Activated CD4-positive, CD25-positive, alpha-beta regulatory T cell treated with anti-CD3 and anti-CD28 coated beads, Interleukin-2, amount 50 U/mL, for 24 hours (primary cell): ENCODE data around the gene HSPB6.

Experiments used
- ATAC-seq, 2 donors: fragments of 150-1000 bp; cut with Tn5 transposase; one replicate each; pipeline ENCODE4 v1.10.0; 2021; ENCODE audit warnings: mild to moderate bottlenecking in 1 of 2, moderate library complexity in 1 of 2

The HSPB6 gene

DNA sequence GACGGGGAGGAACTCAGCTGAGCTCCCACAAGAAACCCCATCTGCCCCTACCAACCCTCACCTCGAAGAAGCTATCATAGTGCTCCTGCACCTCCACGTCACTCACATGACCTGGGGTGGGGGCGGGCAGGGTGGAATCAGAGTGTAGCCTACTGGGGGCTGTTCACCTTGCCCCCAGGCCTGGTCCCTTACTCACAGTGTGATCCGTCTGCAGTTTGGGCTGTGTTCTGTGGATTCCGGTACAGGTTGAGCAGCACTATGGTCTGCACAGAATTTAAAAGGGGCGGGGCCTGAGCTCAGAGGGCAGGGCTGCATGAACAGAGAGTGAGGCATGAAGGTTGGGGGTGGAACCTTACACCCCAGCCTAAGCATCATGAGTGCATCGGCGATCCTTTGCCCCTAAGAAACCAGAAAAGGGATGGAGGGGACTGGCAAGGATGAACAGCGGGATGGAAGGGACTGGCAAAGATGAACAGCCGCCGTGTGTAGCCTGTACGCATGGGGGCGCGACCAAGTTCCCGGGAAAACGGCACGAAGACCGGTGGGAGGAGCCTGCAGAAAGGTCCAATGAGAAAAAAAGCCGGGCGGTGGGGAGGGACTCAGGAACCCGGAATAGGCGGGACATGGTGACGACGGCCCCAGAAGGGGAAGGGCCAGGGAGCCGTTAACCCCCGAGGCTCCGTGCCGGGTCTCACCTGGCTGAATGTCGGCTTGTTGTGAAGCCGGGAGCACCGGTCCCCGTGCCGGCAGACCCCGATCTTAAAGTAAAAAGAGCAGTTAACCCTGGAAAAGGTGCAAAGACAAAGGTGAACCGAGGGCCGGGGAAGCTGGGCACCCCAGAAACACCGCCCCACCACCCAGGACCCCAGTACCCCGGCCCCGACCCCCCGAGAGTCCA, 12.2 kb downstream of the HSPB6 start:
- peak; percentile 55 to 60 for ATAC-seq

DNA sequence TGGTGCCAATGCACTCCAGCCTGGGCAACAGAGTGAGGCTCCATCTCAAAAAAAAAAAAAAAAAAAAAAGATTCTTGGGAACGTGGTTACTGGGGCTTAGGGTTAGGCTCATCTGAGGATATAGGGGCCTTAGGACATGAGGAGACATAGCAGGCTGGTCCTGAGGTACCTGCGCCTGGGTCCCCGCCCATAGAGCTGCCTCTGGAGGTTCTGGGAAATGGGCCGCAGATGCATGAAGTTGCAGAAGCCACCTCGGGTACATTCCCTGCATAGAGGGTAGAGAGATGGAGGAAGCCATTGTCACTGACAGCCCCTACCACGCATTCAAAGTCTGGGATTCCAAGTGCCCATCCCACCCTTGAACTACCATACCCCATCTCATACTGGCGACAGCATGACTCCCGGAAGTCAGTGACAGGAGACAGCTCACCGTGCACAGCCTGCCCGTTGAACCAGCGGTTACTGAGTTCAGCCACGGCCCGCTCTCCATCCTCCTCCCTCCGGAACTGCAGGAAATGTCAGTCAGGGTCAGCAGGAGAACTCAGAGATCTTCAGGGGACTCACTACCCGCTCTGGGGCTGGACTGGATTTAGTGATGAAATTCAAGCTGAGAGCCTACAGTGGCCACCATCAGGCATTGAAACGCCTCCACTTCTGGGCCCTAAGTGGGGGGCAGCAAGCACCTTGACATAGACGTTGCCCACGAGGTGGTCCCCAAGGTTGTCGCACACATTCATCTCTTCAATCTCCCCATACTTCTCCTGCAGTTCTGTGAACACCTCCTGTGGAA, 13.0 kb downstream of the HSPB6 start:
- no peak for ATAC-seq

DNA sequence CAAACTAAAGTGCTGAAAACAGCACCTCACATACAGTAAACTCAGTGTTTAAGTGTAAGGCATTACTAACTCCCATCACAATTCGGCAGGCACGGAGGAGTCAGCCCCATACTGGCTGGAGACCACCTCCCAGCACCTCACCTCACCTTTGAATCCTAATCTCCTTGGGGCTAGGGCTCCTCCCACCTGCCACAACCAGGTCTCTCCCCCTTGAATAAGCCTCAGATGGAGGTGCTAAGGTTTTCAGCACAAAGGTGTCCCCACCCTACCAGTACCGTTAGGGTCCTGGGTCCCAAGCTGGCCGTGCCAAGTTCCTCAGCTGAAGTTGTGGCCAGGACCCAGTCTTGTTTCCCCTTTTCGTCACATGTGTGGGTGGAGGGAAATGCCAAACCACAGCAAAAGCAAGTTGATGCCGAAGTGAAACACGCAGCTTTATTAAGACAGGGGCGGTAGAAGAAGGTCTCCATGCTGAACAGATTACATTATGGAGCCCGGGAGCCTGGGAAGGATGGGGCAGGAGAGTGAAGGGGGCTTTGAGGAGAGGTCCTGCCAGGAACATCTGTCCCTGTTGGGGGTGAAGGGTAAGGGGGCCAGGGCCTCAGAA, 14.6 kb downstream of the HSPB6 start, which contains the start of gene IGFLR1:
TSS of gene IGFLR1 (minus strand) at position 332 of the 604 bp plus-strand sequence. CDS start 1,272 bp downstream, outside the sequence.
- peak in 1 of 2 donors; percentile 4 for ATAC-seq

DNA sequence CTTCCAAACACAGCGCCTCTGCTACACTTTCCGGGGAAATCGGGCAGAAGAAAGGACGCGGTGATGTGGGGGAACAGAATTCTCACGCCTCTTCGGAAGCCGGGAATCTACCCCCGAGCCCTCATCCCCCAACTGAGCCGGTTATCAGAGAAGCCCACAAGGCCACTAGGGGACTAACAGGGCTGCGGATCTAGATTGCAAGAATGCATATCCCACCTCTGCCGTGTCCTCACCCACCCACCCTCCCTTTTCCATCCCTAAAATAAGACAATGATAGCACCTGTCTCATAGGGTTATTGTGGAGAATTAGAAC, 15.7 kb downstream of the HSPB6 start:
- no peak for ATAC-seq

DNA sequence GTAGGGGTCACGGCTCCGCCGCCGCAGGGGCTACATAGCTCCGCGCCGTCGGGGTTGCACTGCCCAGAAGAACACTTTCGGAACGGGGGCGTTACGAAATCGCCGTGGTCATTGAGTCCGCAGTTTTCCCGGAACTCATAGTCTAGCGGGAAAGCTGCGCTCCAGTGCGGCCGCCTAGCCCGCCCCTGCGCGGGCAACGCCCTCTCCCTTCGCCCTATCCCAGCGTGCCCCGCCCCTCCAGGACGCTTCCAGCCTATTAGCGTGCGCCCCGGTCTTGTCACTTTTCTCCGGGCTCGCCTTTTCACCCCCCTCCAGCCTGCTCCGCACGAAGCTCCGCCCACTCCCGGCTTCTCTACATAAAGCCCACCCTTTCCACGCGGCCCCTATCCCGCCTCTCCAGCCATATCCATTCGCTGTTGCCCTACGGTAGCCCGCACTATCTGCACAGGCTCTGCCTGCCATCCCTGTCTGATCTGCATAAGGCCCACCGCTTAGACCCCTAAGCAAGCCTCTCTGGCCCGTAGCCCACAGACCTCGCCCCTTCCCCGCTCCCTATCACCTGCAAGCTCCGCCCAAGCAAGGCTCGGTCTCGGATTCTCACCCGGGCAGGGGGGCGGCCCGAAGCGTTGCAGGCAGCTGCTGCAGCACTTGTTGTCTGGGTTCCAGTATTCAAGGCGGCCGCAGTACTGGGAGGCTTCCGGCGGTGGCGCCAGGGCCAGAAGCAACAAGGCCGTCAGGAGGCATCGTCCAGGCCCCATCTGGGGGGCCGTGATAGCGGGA, 16.2 kb downstream of the HSPB6 start:
- peak; percentile 67 to 68 for ATAC-seq

DNA sequence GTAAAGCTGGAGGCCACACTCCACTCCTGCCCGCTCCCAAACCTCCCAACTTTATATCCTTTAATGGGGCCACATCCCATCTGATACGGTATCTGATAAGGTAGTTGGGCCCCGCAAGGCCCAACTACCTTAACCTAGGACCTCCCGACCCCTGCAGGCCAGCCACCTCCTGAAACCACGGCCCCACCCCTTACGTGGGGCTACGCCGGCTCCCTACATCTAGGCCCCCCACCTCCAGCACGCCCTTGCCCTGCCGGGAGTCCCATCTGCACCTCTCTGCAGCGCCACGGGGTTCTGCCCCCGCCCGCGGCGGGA, 16.8 kb downstream of the HSPB6 start:
- peak; percentile 2 to 8 for ATAC-seq

DNA sequence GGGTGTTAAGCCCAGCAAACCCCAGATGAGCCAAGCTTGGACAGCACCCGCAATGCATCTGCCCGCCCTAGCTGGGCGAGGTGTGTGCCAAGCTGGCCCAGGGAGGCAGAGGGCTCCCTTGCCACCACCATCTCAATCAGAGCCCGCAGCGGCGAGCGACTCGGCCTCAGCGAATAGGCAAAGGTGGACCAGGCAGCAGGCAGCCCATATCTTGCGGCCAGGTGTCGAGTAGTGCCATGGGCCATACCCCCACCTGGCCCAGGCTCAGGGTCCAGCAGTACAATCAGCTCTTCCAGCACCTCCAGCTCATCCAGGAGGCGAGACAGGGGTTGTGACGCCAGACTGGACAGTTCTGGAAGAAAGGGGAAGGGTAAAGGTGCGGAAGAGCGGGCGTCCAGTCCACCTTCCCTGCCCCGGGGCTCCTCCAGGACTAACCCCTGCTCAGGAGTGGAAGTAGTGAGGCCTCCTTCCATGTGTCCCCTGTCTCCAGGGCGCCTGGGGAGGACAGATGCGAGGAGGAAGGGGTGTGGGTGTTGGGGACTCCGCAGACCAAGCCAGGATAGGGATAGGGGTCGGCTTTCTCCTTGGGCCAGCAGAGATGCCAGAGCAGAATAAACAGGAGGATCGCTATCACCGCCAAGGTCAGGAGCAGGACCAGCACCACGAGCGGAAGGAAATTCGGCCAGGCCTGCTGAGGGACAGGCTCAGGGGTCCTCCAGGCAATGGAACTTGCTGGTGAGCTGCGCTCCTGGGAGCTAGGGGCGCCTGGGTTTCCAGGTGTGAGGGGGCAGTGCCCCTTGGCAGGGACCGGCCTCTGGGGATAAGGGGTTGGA, 17.3 kb downstream of the HSPB6 start:
- no peak for ATAC-seq

DNA sequence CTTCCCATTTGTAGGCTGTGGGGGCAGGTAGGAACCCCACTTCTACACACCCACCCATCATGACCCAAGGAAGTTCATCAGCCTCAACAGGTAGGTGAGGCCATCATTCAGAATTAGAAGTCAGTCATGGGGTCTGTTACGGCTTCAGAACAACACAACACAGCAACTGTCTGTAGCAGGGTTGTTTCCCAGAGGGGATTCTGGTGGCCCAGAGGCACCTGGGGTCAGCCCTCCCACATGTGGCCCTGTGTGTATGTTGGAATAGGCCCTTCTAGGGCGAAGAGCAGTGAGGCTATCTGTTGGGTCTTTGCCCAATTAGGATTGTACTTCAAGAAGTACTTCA, 18.0 kb downstream of the HSPB6 start:
- no peak for ATAC-seq

DNA sequence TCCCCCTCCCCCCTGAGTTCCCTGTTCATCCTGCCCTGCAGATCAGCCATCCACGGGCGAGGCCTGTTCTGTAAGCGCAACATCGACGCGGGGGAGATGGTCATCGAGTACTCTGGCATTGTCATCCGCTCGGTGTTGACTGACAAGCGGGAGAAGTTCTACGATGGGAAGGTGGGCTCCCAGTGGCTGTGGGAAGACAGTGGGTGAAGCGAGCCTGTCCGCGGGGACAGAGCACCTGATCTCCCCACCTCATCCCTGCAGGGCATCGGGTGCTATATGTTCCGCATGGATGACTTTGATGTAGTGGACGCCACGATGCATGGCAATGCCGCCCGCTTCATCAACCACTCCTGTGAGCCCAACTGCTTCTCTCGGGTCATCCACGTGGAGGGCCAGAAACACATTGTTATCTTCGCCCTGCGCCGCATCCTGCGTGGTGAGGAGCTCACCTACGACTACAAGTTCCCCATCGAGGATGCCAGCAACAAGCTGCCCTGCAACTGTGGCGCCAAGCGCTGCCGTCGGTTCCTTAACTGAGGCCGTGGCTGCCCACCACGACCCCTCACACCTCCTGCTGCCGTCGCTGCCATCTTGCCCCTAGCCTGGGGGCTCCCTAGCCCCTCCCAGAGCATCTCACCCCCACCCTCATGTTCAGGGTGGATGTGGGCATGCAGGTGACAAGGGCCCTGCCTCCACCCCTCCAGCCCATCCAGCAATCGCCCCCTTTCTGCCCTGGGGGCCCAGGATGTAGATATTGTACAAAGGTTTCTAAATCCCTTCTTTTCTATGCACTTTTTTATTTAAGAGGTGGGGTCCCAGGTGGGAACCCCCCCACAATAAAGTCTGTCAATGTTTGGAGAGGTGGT, 18.6 kb downstream of the HSPB6 start:
- no peak for ATAC-seq

DNA sequence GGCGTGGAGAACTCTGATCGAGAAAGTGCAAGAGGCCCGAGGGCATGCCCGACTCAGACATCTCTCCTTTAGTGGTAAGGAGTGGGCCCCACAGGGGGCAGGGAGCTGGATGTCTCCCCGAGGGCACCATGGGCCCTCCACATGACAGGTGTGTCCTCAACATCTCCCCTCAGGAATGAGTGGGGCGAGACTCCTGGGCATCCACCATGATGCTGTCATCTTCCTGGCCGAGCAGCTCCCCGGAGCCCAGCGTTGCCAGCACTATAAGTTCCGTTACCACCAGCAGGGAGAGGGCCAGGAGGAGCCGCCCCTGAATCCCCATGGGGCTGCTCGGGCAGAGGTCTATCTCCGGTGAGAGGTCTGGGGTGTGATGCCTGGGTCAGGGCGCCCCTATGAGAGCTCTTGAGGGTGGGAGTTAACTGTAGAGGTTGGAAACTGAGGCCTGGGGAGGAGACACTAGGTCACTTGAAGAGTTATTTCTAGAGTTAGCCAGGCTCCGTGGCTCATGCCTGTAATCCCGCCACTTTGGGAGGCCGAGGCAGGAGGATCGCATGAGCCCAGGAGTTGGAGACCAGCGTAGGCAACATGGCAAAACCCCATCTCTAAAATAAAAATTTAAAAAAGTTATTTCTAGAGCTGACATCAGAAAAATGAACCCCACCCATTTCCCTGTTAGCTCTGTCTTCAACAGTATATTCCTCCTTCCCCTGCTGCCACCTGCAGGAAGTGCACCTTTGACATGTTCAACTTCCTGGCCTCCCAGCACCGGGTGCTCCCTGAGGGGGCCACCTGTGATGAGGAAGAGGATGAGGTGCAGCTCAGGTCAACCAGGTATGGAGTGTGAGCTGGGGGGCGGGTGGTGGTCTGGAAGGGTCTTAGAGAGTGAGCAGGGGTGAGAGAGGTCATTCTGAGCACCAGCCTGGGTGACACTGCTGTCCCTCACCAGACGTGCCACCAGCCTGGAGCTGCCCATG, 19.6 kb downstream of the HSPB6 start:
- no peak for ATAC-seq

DNA sequence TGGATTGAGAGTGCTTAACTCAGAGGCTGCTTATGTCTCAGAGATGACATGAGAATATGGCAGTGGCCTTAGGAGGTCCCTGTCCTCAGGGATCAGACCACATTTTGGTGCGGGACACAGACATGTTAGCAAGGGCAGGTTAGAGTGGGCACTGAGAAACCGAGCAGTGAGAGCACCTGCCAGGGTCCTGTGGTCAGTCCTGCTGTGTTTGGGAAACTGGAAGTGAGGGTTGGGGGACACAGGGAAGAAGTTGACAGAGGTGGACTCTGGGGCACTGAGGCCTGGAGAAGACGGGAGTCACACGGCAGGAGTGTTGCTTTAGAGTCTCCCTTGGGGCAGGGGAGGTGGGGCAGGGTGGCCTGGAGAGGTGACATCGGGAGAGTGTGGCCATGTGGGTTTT, 21.9 kb downstream of the HSPB6 start:
- no peak for ATAC-seq

DNA sequence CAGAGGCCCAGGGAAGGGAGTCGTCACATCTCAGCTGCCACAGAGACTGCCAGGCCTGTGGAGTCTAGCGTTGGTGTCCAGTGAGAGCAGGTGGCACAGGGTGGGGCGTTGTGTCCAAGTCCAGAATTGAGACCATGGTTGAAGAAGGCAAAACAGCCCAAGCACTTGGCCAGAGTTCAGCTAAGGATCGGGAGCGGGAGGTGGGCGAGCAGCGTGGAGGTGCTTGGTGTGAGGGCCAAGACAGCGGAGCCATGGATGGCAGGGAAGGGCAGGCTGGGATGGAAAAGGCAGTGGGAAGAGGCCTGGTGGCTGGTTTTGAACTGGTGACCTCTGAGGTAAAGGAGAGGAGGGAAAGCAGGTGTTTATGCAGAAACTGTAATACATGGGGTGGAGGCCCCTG, 22.6 kb downstream of the HSPB6 start:
- no peak for ATAC-seq

DNA sequence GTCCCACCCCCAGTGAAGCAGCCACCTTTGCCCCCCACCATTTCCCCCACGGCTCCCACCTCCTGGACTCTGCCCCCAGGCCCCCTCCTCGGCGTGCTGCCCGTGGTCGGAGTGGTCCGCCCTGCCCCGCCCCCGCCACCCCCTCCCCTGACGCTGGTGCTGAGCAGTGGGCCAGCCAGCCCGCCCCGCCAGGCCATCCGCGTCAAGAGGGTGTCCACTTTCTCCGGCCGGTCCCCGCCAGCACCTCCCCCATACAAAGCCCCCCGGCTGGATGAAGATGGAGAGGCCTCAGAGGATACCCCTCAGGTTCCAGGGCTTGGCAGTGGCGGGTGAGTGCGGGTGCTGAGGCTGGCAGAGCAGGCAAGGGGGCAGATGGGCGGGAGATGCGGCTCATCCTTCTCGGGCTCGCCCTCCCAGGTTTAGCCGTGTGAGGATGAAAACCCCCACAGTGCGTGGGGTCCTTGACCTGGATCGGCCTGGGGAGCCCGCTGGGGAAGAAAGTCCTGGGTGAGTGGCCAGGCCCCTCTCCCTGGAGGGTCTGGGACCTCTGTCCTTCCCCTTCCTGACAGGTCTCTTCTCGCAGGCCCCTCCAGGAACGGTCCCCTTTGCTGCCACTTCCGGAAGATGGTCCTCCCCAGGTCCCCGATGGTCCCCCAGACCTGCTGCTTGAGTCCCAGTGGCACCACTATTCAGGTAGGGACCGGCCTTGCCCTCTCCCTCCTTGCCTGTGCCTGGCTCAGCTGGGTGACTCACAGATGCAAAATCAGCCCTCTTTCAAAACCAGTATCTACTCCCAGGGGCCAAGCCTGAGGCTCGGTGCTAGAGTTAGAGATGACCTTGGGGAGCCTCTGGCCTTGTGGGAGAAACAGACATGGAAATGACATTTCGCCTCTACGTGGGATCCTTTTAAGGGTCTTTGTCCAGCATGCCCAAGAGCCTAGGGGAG, 23.4 kb downstream of the HSPB6 start:
- no peak for ATAC-seq

DNA sequence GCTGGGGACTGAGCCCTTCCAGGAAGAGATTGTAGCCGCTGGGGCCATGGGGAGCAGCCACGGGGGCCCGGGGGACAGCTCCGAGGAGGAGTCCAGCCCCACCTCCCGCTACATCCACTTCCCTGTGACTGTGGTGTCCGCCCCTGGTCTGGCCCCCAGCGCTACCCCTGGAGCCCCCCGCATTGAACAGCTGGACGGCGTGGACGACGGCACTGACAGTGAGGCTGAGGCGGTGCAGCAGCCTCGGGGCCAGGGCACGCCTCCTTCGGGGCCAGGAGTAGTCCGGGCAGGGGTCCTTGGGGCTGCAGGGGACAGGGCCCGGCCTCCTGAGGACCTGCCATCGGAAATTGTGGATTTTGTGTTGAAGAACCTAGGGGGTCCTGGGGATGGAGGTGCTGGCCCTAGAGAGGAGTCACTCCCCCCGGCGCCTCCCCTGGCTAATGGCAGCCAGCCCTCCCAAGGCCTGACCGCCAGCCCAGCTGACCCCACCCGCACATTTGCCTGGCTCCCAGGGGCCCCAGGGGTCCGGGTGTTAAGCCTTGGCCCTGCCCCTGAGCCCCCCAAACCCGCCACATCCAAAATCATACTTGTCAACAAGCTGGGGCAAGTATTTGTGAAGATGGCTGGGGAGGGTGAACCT, 24.2 kb downstream of the HSPB6 start:
- ATAC-seq: no peak

DNA sequence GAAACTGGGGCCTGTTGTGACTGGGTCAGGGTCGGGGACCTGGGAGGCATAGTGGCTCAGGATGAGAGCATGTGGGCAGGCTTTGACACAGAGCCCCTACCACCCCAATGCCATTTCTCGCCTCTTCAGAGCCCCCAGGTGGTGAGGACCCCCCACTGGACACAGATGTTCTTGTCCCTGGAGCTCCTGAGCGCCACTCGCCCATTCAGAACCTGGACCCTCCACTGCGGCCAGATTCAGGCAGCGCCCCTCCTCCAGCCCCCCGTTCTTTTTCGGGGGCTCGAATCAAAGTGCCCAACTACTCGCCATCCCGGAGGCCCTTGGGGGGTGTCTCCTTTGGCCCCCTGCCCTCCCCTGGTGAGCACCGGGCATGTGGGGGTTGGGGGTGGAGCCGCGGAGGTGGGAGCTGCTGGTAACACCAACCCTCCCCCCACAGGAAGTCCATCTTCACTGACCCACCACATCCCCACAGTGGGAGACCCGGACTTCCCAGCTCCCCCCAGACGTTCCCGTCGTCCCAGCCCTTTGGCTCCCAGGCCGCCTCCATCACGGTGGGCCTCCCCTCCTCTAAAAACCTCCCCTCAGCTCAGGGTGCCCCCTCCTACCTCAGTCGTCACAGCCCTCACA, 24.9 kb downstream of the HSPB6 start:
- ATAC-seq: no peak

DNA sequence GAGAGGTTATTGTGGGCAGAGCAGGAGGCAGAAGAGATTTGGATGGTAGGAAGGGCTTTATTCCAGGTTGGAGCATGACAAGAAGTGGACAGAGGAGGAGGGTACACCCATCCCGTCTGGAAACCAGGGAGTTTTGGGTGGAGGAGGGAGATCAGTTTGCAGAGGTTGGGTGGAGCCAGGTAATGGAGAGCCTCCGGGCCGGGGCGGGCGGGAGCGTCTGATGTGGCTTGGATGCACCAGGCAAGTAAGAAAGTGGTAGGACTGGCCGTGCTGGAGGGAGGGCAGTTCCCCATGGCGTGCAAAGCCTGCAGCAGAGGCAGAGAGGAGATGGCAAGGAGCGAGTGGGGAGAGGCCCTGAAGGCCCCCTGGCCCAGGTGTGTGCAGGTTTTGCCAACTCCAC, 25.5 kb downstream of the HSPB6 start:
- no peak for ATAC-seq

DNA sequence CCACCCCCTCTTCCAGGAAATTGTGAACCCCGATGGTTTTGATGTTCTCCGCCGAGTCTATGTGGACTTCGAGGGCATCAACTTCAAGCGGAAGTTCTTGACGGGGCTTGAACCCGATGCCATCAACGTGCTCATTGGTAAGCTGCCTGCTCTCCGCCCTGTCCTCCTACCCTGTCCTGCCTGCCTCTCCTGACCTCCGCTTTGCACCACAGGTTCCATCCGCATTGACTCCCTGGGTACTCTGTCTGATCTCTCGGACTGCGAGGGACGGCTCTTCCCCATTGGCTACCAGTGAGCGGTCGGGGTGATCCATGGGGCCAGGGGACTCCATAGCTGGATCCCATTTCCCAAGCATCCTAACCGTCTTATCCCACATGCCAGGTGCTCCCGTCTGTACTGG, 26.5 kb downstream of the HSPB6 start:
- no peak for ATAC-seq

DNA sequence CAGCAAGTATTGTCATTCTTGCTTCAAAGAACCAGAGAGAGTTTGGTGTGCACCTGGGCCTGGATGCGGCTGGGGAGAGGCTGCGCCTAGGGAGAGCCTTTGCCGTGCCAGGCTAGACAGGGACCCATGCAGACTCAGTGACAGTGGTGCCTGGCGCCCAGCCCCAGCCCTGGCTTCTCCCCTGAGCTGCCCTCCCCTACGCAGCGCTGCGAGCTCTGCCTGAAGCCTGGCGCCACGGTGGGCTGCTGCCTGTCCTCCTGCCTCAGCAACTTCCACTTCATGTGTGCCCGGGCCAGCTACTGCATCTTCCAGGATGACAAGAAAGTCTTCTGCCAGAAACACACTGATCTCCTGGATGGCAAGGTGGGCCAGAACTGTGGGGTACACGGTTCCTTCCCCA, 27.1 kb downstream of the HSPB6 start:
- ATAC-seq: no peak
